Mucosa of descending colon (tissue), 3 donors: ENCODE measurements around the gene RIC1. TPM values are rescaled to one million over a fixed set of nuclear protein-coding genes. Genes with fewer than 3 reads are reported as not detected.
A peak's percentile ranks its signal among the peaks of the same experiment; 100 is the strongest.

Experiments used
- ATAC-seq: fragments of 200-7000 bp; cut with Tn5 transposase; one replicate; pipeline ENCODE4 v1.9.1; 2020; ENCODE audit warnings: mild to moderate bottlenecking, moderate library complexity
- DNase-seq, 3 donors: peaks; one replicate each; pipeline ENCODE4 v3.0.0-alpha.2; 2020
- H3K36me3 ChIP-seq: fragments of 200-600 bp; one replicate; pipeline ENCODE4 v1.8.0; 2021; ENCODE audit warnings: low read depth, mild to moderate bottlenecking
- H3K4me1 ChIP-seq: fragments of 200-600 bp; one replicate; pipeline ENCODE4 v1.8.0; 2021; ENCODE audit warnings: low read depth, mild to moderate bottlenecking
- H3K4me3 ChIP-seq: fragments of 200-600 bp; one replicate; pipeline ENCODE4 v1.8.0; 2021; ENCODE audit warnings: mild to moderate bottlenecking
- H3K9me3 ChIP-seq: fragments of 200-600 bp; one replicate; pipeline ENCODE4 v1.8.0; 2021; ENCODE audit warnings: mild to moderate bottlenecking
- CTCF ChIP-seq: fragments of 200-600 bp; IDR thresholded peaks from one replicate; pipeline ENCODE4 v1.8.0; 2022; ENCODE audit warnings: antibody characterized with exemption, mild to moderate bottlenecking
- intact Hi-C, 2 donors: fragments of 100-400 bp; cut with DNase I in 1 of 2; cut with micrococcal nuclease in 1 of 2; formaldehyde crosslinking; loops; one replicate each; pipeline versions ENCODE4 v1.11.0 to v1.11.1; 2022; cut with DNase I, micrococcal nuclease
- total RNA-seq, 3 donors: library from RNA; stranded (reverse); fragmentation: NEBNext Ultra II Directional in 2 of 3; extraction: Animal tissue kit (Norgen Biotek cat#: 25700) in 2 of 3; gene quantifications; one replicate each; pipeline versions ENCODE4 v1.2.1 to v1.2.4, GENCODE V29; 2021 to 2023
- donor health status: DM: no; HTN: no; CAD: no; lungs with moderate emphysema.
- donor health status: DM: no; HTN: no; CAD: no.
- donor health status: DM: no; HTN: yes; CAD: no.

Gene RIC1
- total RNA-seq, 3 donors from 2014 or later = 15.8 to 22.4 (median 20.2) TPM

- DNase-seq (no peak), ATAC-seq (no peak)
- Histone ChIP-seq H3K9me3 (peaks cover 7% of the 10 kb centered on the region), H3K36me3 (no peaks in the 10 kb centered on the region), H3K4me3 (no peak overlapping the region), H3K4me1 (no peaks in the 10 kb centered on the region)
- intact Hi-C loops = no loop called here
- TF ChIP-seq CTCF = no peak
Observed at GRCh38 chr9:5642170-5642569, 13.3 kb downstream of the RIC1 start.

GRCh38 chr9:5643005-5643624, 14.2 kb downstream of the RIC1 start:
- Histone ChIP-seq H3K4me3 (no peak overlapping the region), H3K9me3 (peaks cover 7% of the 10 kb centered on the region), H3K4me1 (no peaks in the 10 kb centered on the region), H3K36me3 (no peaks in the 10 kb centered on the region)
- intact Hi-C loops = no loop called here
- TF ChIP-seq CTCF = no peak
- DNase-seq = no peak
- no peak for ATAC-seq

- no peak for TF ChIP-seq CTCF
- intact Hi-C loops = no loop called here
- Histone ChIP-seq H3K4me1 (no peaks in the 10 kb centered on the region), H3K9me3 (peaks cover 4% of the 10 kb centered on the region), H3K36me3 (no peaks in the 10 kb centered on the region), H3K4me3 (no peak overlapping the region)
- no peak for ATAC-seq
- no peak for DNase-seq
Observed at GRCh38 chr9:5644501-5644900, 15.6 kb downstream of the RIC1 start.

GRCh38 chr9:5646116-5646515, 17.2 kb downstream of the RIC1 start:
- no peaks in the 10 kb centered on the region for H3K36me3 ChIP-seq
- H3K4me1 ChIP-seq = no peaks in the 10 kb centered on the region
- intact Hi-C loops = no loop called here
- no peak for TF ChIP-seq CTCF
- peaks cover 2% of the 10 kb centered on the region for H3K9me3 ChIP-seq
- ATAC-seq = no peak
- H3K4me3 ChIP-seq = no peak overlapping the region
- no peak for DNase-seq

- intact Hi-C loops = no loop called here
- ATAC-seq (peak; percentile 22), DNase-seq (no peak)
- Histone ChIP-seq H3K9me3 (peaks cover 24% of the 10 kb centered on the region), H3K4me3 (no peak overlapping the region), H3K36me3 (no peaks in the 10 kb centered on the region), H3K4me1 (no peaks in the 10 kb centered on the region)
- TF ChIP-seq CTCF = no peak
Observed at GRCh38 chr9:5650356-5651105, 21.6 kb downstream of the RIC1 start.
